Fibroblast of skin of left biceps (primary cell): Measurements from ENCODE around the gene NHLH1.

Experiments
- DNase-seq, 2 experiments: peaks; one replicate each; pipeline ENCODE4 v3.0.0-alpha.2; 2013; ENCODE audit warnings: low read depth in 2 of 2

Gene NHLH1

DNA sequence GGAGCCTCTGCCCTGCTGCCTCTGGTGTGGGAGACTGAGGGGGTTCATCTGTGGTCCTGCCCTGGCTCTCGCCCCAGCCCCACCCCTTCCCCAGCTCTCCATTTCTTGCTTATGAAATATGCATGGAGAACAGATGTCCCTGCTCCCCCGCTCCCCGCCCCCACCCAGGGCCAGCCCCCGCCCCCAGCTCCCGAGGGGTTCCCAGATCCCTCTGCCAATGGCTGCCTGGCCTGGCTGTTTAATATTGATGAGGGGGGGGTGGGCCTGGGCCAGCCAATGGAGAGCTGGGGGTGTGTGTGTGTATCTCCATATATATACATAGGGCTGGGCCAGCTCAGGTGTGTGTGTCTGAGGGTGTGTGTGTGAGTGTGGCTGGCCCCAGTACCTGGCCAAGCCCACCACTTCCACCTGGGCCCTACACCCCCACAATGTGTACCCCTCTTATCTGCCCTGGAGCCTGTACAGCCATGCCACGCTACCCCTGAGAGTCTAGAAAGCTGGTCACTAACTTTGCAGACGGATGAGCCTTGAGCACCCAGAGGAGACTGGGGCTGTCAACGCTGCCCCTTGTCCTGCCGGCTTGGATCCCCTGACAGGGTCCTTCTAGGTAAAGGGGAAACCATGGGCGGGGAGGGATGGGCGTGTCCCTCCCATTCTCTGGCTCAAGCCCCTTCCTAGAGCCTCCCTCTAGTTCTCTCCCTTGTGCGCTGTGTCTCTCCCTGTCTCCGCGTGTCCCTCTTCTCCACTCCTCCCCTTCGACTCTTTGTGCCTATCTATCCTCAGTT lies at the start of gene NHLH1:
Gene NHLH1, plus strand, starts transcription at position 341 of the 785 bp plus-strand sequence. CDS start 3,661 bp downstream, outside the sequence.
- no peak for DNase-seq

DNA sequence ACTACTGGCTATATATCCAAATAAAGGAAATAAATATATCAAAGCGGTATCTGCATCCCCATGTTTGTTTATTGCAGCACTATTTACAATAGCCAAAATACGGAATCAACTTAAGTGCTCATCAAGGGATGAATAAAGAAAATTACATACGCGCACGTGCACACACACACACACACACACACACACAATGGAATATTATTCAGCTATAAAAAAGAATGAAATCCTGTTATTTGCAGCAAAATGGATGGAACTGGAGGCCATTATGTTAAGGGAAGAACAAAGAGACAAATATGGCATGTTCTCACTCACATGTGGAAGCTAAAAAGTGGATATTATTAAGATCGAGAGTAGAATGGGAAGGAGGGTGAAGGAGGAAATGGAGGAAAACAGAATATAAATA lies 44.0 kb upstream of the NHLH1 start:
- DNase-seq, result no peak

DNA sequence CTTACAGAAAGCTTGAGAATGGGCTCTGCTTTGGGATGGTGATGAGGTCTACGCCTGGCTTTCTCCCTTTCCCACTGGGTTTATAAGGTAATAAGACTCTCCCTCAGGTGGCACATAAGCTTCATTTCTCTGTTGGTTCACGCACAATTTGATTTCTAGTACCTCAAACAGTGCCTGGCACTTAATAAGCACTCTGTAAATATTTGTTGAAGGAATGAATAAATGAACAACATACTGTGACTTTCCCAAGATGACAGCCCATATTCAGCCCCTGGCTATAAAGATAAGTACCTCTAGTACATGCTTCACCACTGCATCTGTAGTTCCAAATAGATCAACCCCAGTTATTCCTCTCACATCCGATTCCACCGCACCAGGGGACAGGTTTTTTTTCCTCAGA lies 41.6 kb upstream of the NHLH1 start:
- no peak for DNase-seq

DNA sequence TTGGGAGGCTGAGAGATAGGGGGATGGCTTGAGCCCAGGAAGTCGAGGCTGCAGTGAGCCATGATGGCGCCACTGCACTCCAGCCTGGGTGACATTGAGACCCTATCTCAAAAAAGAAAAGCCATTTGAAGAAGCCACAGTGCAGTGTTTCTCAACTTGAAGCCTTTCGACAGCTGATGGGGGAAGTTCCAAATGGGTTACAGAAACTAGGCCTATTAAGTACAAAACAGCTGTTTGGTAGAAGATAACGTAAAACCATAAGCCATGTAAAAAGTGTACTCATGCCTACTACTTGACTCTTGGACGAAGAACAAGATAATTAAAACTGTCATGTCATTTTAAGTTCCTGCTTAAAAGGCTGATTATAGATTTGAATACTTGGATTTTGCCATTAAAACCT lies 40.5 kb upstream of the NHLH1 start:
- DNase-seq, result no peak

DNA sequence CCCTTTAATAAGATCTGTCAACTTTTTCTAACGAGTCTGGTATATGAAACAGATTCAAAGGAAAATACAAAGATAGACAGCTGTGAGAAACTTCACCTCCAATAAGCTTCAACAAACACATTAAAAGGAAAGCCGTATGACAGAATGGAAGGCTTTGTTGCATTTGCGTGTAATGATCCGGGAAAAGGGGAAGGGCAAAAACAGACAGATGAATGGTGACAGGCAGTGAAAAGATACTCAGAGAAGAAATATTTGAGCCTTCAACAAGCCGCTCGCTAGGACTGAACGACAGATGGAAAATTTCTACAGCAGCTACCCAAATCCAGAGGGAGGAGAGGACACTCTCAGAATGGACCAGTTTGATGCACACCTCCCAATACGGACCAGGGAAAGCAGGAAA lies 38.7 kb upstream of the NHLH1 start:
- no peak for DNase-seq

DNA sequence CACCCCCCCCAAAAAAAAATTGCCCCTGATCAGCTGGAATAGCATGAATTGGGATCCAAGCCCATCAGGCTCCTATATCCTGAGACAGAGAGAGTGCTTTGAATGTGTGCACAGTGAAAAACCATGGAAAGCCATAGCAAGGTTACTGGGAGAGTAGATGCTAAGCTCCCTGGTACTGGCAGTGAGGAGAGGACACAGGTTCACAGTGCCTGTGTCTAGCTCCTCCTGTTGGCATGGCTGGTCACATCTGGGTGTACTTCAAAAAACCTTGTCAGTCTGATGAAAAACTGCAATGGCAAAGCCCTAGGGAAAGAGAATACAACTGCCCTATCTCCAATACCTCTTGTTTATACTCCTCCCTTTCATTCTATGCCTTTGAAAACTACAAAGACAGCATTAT lies 36.8 kb upstream of the NHLH1 start:
- no peak for DNase-seq

DNA sequence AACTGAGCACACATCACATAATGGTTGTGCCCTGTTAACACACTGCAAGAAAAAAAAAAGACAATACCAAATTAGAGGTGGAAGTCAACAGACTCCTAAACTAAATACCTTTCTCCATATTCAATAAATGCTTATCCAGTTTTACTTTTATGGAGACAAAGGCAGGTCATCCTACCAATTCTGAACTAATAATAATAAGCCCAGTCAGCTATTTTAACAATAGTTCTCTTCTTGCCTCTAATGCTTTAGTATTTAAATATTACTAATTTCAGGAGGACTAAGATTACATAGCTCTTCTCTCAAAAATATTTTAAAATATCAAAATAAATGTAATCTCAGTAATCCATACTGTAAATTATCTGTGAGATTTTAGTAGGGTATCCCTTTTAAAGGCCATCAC lies 34.4 kb upstream of the NHLH1 start:
- no peak for DNase-seq

DNA sequence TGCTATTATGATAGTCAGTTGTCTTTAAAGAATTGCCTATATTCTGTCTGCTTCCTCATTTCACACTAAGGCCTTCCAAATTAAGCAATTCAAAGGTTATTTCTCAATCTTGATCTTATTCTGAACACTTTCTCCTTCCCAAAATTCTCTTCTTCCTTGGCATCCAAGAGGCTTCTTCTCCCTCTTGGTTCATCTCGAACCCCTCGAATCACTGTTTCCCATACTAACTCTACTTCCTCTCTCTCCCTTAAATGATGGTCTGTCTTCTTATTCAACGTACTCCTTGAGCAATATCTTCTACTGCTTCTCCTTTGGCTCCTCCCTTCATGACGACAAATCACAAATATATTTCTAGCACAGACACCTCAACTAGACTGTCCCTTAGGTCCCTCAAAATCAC lies 28.3 kb upstream of the NHLH1 start:
- DNase-seq, result no peak

DNA sequence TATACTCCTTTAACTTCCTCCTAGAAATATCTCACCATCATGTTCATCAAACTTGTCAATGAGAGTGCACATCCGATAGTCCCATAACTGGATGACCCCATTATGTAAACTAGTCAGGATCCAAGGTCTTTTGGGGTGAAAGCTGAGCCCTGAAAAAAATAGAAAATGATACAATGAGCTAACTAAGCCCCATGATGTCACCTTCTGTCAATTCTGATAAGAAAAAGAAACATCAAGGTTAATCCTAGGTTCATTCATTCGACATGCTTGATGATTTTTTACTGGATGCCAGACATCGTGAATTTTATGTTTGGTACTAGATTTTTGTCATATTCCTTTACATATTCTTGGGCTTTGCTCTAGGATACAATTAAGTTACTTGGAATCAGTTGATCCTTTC lies 26.7 kb upstream of the NHLH1 start:
- no peak for DNase-seq

DNA sequence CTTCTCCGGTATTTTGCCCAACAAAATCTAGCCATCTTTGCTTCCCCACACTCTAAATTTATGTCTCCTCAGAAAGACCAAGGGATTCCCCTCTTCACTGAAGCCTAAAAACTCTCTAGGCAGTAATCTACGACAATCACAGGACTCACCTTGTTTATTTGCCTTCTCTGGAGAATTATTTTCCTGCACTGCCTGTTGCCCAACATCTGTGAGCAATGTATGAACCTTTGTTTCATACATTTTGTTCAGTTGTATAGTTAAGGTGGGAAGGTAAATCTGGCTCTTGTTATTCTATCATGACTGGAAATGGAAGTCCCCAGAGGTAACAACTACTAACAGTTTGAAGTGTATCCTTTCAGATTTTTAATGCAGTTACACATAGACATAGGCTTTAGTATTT lies 26.0 kb upstream of the NHLH1 start:
- DNase-seq, result no peak

DNA sequence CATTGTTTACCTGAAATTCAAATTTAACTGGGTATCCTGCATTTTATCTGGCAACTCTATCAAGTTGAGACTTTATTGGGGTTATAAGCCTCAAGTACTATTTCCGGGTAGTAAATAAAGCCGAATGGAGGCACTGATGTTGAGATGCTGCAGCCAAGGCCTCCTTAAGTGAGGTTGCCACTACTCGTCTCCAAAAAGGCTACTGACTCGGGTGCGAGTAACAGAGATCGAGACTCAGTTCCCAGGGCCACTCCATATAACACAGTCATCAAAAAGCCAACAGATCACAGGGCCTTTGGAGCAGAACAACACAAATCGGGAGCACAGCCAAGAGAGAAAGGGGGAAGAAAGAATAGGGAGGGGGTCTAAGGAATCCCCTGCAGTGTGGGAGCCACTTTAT lies 24.3 kb upstream of the NHLH1 start:
- DNase-seq, result no peak

DNA sequence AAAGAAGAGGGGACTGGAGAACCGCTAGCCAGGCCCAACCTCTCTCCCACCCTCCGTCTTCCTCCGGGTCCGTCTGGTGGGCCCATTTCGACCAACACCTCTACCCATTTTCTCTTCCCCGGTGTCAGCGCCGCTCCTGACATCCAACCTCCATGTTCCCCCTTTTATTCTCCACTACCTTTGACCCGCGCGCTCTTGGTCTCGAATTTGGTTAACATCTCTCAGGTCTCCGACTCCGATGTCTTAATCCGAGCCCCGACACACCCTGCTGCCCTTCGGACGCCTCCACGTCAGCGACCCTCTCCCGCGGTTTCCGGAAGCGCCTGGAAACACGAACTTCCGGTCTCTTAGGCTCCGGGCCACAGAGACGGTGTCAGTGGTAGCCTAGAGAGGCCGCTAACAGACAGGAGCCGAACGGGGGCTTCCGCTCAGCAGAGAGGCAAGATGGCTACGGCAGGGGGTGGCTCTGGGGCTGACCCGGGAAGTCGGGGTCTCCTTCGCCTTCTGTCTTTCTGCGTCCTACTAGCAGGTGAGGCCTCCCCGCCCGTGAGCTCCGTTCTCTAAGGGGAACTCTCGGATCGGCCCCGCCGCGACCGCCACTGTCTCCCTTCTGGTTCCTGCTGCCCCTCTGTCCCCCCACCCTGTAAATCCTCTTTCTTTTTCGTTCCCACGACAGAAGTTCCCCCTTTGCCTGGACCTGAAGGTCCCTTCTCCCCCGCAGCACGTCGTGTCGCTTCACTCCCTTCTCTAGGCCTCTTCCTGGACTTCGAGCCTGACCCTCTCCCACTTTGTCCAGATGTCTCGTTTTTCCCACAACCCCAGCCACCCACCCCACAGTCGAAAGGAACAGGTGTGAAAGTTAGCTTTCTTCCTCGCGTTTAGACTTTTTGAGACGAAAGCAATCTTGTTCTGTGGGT lies 23.7 kb upstream of the NHLH1 start, which contains the start of the genes COPA and NCSTN:
Gene COPA, minus strand, starts transcription at position 298 of the 917 bp plus-strand sequence. Its CDS starts 80 bp downstream, at position 218.
Gene NCSTN, plus strand, starts transcription at position 431 of the 917 bp plus-strand sequence. Its CDS starts 14 bp downstream, at position 445.
- DNase-seq, result peak; percentile 90

DNA sequence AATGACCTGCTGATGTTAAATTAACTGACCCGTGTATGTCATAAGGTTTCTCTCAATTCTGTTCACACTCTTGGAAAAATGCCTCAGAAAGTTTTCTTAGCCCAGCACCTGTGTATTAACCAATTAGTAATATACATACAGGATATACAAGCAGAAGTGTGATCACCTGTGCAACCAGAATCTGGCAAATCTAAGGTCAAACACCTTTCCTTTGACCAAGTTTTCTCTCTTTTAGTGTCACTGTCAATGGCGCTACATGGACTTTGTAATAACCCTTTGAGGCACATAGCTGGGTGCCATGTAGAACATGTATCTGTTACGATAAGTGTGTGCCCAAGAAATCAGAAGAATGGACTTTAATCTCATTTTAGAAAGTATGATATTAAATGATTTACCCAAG lies 22.6 kb upstream of the NHLH1 start:
- DNase-seq, result no peak

DNA sequence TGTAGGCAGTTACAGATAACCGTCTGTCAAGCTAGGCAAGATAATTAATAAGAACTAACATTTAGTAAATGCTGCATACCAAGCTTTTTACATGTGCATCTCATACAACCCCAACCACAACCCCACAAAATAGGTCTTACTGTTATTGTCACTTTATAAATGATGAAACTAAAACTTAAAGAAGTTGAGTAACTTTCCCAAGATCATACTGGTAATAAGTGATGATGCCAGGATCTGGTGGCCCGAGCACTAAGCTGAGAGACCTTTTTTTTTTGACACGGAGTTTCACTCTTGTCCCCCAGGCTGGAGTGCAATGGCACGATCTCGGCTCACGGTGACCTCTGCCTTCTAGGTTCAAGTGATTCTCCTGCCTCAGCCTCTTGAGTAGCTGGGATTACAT lies 21.9 kb upstream of the NHLH1 start:
- DNase-seq, result no peak

DNA sequence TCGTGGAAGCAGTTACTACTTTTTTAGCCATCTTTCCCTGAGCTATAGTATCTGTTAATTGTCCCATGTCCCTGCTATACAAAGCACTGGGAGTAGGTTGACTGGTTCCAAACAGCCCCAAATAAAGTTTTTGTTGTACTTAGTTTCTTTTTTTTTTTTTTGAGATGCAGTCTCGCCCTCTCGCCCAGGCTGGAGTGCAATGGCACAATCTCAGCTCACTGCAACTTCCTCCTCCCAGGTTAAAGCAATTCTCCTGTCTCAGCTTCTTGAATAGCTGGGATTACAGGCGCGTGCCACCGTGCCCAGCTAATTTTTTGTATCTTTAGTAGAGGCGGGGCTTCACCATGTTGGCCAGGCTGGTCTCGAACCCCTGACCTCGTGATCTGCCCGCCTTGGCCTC lies 20.4 kb upstream of the NHLH1 start:
- no peak for DNase-seq

DNA sequence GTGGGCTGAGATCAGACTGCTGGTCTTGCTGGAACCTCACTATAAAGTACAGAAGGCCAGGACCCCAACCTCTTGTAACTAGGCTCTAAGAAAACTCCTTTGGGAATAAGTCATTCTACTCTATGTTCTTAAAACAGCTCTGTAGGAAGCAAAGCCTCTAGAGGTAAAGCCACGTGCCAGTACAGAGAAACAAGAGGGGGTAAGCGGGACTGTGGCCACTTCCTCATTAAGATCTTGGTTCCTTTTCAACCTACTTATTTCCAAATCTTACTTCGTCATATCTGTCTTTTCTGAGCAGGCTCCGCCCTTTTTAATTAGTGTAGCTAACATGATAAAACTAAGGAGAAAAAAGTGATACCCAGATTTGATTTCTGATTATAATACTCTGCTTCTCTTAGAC lies 19.9 kb upstream of the NHLH1 start:
- DNase-seq, result no peak

DNA sequence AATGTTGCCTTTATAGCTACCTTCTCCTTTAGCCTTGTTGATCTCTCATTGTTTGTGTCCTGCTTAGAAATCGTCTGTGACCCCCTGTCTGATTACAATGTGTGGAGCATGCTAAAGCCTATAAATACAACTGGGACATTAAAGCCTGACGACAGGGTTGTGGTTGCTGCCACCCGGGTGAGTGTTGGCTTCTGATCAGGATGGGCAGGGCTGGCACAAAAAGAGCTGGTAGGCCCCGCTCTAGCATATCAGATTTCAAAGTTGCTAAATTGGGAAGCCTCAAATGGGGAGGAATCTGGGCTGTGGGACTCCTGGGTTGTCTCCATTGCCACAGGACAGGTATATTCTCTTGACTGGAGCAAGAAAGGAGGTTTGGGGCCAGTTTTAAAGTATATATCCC lies 15.2 kb upstream of the NHLH1 start:
- DNase-seq, result no peak

DNA sequence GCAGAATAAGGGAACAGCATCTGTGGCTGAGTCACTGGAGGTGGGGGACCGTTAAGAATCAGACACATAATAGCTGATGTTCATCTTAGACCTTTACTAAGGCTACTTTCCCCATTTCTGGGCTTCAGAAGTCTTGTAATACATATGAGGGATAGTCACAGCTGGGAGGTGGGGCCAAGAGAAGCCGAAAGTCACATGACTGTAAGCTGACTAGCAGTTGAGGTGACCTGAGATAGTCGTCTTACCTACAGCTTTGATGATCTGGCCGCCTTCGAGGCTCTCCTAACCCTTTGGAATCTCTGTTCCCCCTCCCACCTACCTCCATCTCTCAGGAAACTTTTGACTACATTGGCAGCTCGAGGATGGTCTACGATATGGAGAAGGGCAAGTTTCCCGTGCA lies 14.3 kb upstream of the NHLH1 start:
- no peak for DNase-seq

DNA sequence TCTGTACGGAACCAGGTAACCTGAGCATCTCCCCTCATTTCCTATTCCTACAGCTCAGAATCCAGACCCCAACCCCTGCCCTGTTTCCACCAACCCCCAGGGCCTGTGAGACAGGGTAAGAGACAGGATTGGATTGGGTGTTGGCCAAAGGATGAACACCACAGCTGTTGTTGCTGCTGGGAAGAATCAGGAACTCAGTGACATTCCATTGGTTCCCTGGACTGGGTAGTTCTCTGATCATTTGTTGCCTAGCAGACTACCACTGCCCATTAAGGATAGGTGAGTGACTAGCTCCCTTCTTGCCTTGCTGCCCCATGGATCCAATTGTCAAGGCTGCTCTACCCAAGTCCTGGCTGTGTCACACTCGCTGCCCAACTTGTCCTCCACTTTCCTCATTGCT lies 13.6 kb upstream of the NHLH1 start:
- DNase-seq, result no peak

DNA sequence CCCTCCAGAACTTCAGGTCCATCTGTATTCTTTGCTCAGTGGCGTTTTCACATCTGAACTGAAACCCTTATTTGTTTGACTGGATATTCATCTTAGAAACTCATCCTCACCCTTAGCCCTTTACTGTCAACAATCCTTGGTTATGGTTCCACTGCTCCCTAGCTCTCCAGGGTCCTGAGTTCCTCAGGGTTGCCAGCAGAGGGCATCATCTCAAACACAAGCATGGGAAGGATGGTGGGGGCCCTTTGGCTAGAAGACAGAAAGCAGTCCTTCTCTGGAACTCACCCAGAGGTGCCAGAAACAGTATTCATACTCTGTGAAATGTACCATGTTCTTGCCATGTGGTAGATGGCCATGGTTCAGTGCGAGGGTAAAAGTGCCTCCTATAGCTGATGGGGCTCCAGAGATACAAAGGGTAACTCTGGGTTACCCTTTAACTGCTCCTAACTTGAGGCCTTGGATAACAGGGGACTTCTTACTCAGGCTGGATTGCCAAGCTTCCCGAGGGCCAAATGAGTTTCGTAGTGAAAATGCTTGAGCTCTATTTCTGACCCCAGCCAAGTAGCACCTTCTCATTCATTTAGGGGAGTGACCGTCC lies 12.4 kb upstream of the NHLH1 start:
- DNase-seq, result no peak

DNA sequence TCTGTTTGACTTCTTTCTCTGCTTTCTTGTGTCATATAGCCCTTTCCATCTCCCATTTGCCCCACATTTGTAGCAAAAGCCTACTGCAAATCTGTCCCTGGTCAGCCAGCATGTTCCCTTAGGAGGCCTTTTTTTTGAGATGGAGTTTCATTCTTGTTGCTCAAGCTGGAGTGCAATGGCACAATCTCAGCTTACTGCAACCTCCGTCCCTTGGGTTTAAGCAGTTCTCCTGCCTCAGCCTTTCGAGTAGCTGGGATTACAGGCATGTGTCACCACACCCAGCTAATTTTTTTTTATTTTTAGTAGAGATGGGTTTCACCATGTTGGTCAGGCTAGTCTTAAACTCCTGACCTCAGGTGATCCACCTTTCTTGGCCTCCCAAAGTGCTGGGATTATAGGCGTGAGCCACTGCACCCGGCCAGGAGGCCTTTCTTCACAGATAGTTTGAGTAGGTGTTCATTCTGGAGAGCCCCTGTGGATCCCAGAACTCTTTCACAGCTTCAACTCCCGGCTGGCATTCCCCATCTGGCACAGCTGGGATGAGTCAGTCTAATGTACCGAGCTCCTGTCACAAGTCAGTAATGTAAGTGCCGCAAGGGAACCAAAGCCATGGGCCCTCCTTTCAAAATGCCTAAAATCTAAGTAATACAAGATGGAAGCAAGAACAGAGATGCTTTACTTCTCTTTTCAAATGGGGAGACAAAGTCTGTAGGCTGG lies 9.4 kb upstream of the NHLH1 start:
- DNase-seq, result no peak

DNA sequence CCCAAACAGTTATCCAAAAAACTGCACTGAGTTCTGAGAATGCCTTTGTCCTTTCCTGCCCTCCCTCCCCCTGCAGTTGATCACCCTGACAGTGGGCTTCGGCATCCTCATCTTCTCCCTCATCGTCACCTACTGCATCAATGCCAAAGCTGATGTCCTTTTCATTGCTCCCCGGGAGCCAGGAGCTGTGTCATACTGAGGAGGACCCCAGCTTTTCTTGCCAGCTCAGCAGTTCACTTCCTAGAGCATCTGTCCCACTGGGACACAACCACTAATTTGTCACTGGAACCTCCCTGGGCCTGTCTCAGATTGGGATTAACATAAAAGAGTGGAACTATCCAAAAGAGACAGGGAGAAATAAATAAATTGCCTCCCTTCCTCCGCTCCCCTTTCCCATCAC lies 8.8 kb upstream of the NHLH1 start:
- no peak for DNase-seq
